Activated CD8-positive, alpha-beta T cell treated with anti-CD3 and anti-CD28 coated beads for 36 hours (primary cell): Measurements from ENCODE around the gene TTLL5. TPM values are rescaled to one million over a fixed set of nuclear protein-coding genes. Genes with fewer than 3 reads are reported as not detected.

ENCODE experiments used
- ATAC-seq: fragments of 200-7000 bp; cut with Tn5 transposase; one replicate; pipeline ENCODE4 v1.10.0; 2021; ENCODE audit warnings: mild to moderate bottlenecking, moderate library complexity
- CTCF ChIA-PET: fragments of 350-600 bp; sonication (Branson Sonifier 250); formaldehyde crosslinking; loops from one replicate; lab custom pipeline; 2021; ENCODE audit warnings: antibody characterized with exemption; lab: Charles Lee
- POLR2A ChIA-PET: fragments of 350-600 bp; sonication (Branson Sonifier 250); formaldehyde crosslinking; loops from one replicate; lab custom pipeline; 2021; ENCODE audit warnings: antibody characterized with exemption; lab: Charles Lee
- DNase-seq: peaks from one replicate; pipeline ENCODE4 v3.0.0-alpha.2; 2020
- H3K27ac Mint-ChIP-seq: one replicate; pipeline ENCODE4 v1.8.0; 2021; ENCODE audit warnings: mild to moderate bottlenecking, mixed read lengths
- H3K27me3 Mint-ChIP-seq: one replicate; pipeline ENCODE4 v1.8.0; 2021; ENCODE audit warnings: mixed read lengths
- H3K36me3 Mint-ChIP-seq: one replicate; pipeline ENCODE4 v1.8.0; 2021; ENCODE audit warnings: low read depth, mixed read lengths
- H3K4me1 Mint-ChIP-seq: one replicate; pipeline ENCODE4 v1.8.0; 2021; ENCODE audit warnings: low read depth, mixed read lengths
- H3K4me3 Mint-ChIP-seq: one replicate; pipeline ENCODE4 v1.8.0; 2021; ENCODE audit warnings: mild to moderate bottlenecking, moderate library complexity, mixed read lengths
- H3K9me3 Mint-ChIP-seq: one replicate; pipeline ENCODE4 v1.8.0; 2021; ENCODE audit warnings: mixed read lengths
- CTCF ChIP-seq: fragments of 200-600 bp; IDR thresholded peaks from one replicate; pipeline ENCODE4 v1.8.0; 2022; ENCODE audit warnings: antibody characterized with exemption, mild to moderate bottlenecking
- intact Hi-C: fragments of 100-400 bp; cut with micrococcal nuclease; formaldehyde crosslinking; loops from one replicate; pipeline ENCODE4 v1.10.0; 2022
- total RNA-seq, 2 experiments: library from RNA; stranded (reverse); gene quantifications; one replicate each; pipeline ENCODE4 v1.2.3, GENCODE V29; 2021

TTLL5 gene
- total RNA-seq, 2 experiments from 2014 or later: 23.6 to 27.2 TPM

GRCh38 chr14:75769047-75769685 lies 108.1 kb downstream of the TTLL5 start:
- Mint-ChIP-seq H3K36me3 (peaks cover 6% of the 10 kb centered on the region), H3K4me1 (no peaks in the 10 kb centered on the region), H3K27ac (no peak overlapping the region), H3K27me3 (no peaks in the 10 kb centered on the region), H3K4me3 (no peak overlapping the region), H3K9me3 (no peaks in the 10 kb centered on the region)
- no peak for DNase-seq
- CTCF ChIA-PET: interaction anchor here (1.0 to 1.4 kb wide), 2 partner anchors 22 to 213 kb away, joined by 3 to 4 read pairs; no protein-coding TSS in a partner anchor
- POLR2A ChIA-PET: no interaction called here
- intact Hi-C loops: no loop called here
- no peak for ATAC-seq
- no peak for TF ChIP-seq CTCF

GRCh38 chr14:75770635-75771034 lies 109.6 kb downstream of the TTLL5 start:
- H3K27me3 Mint-ChIP-seq: no peaks in the 10 kb centered on the region
- DNase-seq: no peak
- H3K9me3 Mint-ChIP-seq: no peaks in the 10 kb centered on the region
- TF ChIP-seq CTCF: no peak
- no peak overlapping the region for H3K27ac Mint-ChIP-seq
- H3K4me3 Mint-ChIP-seq: no peak overlapping the region
- CTCF ChIA-PET: interaction anchor here (1.0 kb wide), 1 partner anchor 212 kb away, joined by 4 read pairs; no protein-coding TSS in a partner anchor
- intact Hi-C loops: no loop called here
- ATAC-seq: no peak
- POLR2A ChIA-PET: no interaction called here
- no peaks in the 10 kb centered on the region for H3K4me1 Mint-ChIP-seq
- peaks cover 13% of the 10 kb centered on the region for H3K36me3 Mint-ChIP-seq

- Mint-ChIP-seq H3K4me3 (no peak overlapping the region), H3K36me3 (peaks cover 17% of the 10 kb centered on the region), H3K9me3 (no peaks in the 10 kb centered on the region), H3K4me1 (no peaks in the 10 kb centered on the region), H3K27ac (no peak overlapping the region), H3K27me3 (no peaks in the 10 kb centered on the region)
- ChIA-PET POLR2A (no interaction called here), CTCF (no interaction called here)
- ATAC-seq: no peak
- TF ChIP-seq CTCF: no peak
- no peak for DNase-seq
- intact Hi-C loops: no loop called here
Observed at GRCh38 chr14:75771595-75771994, 110.5 kb downstream of the TTLL5 start.

GRCh38 chr14:75773046-75773445 lies 112.0 kb downstream of the TTLL5 start:
- no peak for TF ChIP-seq CTCF
- Mint-ChIP-seq H3K27ac (no peak overlapping the region), H3K36me3 (peaks cover 22% of the 10 kb centered on the region), H3K4me1 (no peaks in the 10 kb centered on the region), H3K27me3 (no peaks in the 10 kb centered on the region), H3K9me3 (no peaks in the 10 kb centered on the region), H3K4me3 (no peak overlapping the region)
- ChIA-PET POLR2A (no interaction called here), CTCF (interaction anchor here (1.4 kb wide), 1 partner anchor 28 kb away, joined by 5 read pairs; no protein-coding TSS in a partner anchor)
- DNase-seq: no peak
- no peak for ATAC-seq
- intact Hi-C loops: no loop called here

GRCh38 chr14:75781096-75781495 lies 120.0 kb downstream of the TTLL5 start:
- H3K36me3 Mint-ChIP-seq: peaks cover 41% of the 10 kb centered on the region
- H3K27ac Mint-ChIP-seq: no peak overlapping the region
- ChIA-PET CTCF (no interaction called here), POLR2A (no interaction called here)
- H3K4me1 Mint-ChIP-seq: no peaks in the 10 kb centered on the region
- intact Hi-C loops: no loop called here
- DNase-seq (no peak), ATAC-seq (no peak)
- no peaks in the 10 kb centered on the region for H3K9me3 Mint-ChIP-seq
- H3K4me3 Mint-ChIP-seq: no peak overlapping the region
- no peaks in the 10 kb centered on the region for H3K27me3 Mint-ChIP-seq
- no peak for TF ChIP-seq CTCF
